Testis (tissue), 3 donors: ENCODE measurements around the gene C2CD4A. TPM values are rescaled to one million over a fixed set of nuclear protein-coding genes. Genes with fewer than 3 reads are reported as not detected.

Source experiments
- DNase-seq: peaks from one replicate; pipeline ENCODE4 v3.0.0-alpha.2; 2019
- H3K27ac ChIP-seq, 2 donors: fragments of 200-600 bp; sonication (generic); one replicate each; pipeline ENCODE4 v1.5.1; 2019
- H3K27me3 ChIP-seq: fragments of 200-600 bp; sonication (generic); one replicate; pipeline ENCODE4 v1.5.1; 2019
- H3K36me3 ChIP-seq: fragments of 200-600 bp; sonication (generic); one replicate; pipeline ENCODE4 v1.5.1; 2017; ENCODE audit warnings: low read depth; ENCODE audit errors: missing control alignments
- H3K4me1 ChIP-seq: fragments of 200-600 bp; sonication (generic); one replicate; pipeline ENCODE4 v1.5.1; 2019
- H3K4me3 ChIP-seq, 2 donors: fragments of 200-600 bp; sonication (generic); one replicate each; pipeline ENCODE4 v1.5.1; 2017 to 2019
- H3K9me3 ChIP-seq: fragments of 200-600 bp; sonication (generic); one replicate; pipeline ENCODE4 v1.5.1; 2017
- POLR2A ChIP-seq: fragments of 450-650 bp; IDR thresholded peaks from one replicate; pipeline ENCODE4 v1.6.1; 2017; ENCODE audit warnings: antibody characterized with exemption, mild to moderate bottlenecking, moderate library complexity
- WGBS, 2 donors: methylation state at CpG; one replicate each; pipeline ENCODE4 v1.1.5; 2018; 5-methylcytosine and 5-hydroxymethylcytosine counted together
- intact Hi-C: fragments of 100-400 bp; cut with DNase I; formaldehyde crosslinking; loops from one replicate; pipeline ENCODE4 v1.15.1; 2023; ENCODE audit warnings: low total_unique reads
- polyA plus RNA-seq: library from polyadenylated mRNA; stranded (reverse); fragments of 350-450 nt; fragmentation: Illumina TruSeq; extraction: RNeasy Lipid Tissue Mini Kit (QIAGEN cat#74804); gene quantifications from one replicate; pipeline ENCODE4 v1.2.3, GENCODE V29; 2014; ENCODE audit warnings: low read depth, low replicate concordance; ENCODE audit not compliant: insufficient read depth
- total RNA-seq, 2 donors: library from RNA; depleted of rRNA; stranded (reverse); fragments of >200 nt; gene quantifications; one replicate each; pipeline ENCODE4 v1.2.3, GENCODE V29; 2016
- TF ChIP-seq, protein P1 (sequence below), 3 experiments: fragments of 450-650 bp in 2 of 3; fragments of 200-600 bp in 1 of 3; sonication (generic) in 1 of 3; IDR thresholded peaks; one replicate each; pipeline ENCODE4 v1.5.1; 2016 to 2019; ENCODE audit warnings: antibody characterized with exemption in 3 of 3, mild to moderate bottlenecking in 2 of 3, moderate library complexity in 1 of 3

Gene C2CD4A
- total and polyA plus RNA-seq, 3 donors from 2014 or later: 0.08 to 0.39 (median 0.12) TPM

DNA sequence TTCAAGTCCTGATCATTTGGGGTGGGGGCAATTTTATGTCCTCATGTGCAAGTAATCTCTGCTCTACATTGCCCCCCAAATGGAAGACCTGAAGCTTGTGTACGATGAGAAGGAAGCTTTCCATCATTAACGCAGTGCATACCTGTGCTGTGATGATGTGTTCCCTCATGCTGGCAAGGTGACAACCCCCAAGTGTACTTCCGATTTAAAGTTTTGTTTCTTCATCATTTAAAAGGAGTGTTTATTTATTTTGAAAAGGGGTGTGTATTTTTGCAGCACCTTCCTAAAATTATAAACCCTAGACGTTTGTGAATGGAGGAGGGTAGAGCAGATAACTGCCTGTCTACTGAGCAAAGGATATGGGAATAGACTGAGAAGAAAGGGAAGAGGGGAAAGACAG is 45.3 kb downstream of the C2CD4A start:
- Histone ChIP-seq H3K27ac (no peak overlapping the region), H3K4me3 (no peak overlapping the region), H3K9me3 (no peaks in the 10 kb centered on the region), H3K36me3 (no peaks in the 10 kb centered on the region), H3K4me1 (no peaks in the 10 kb centered on the region), H3K27me3 (no peaks in the 10 kb centered on the region)
- TF ChIP-seq, protein P1, sequence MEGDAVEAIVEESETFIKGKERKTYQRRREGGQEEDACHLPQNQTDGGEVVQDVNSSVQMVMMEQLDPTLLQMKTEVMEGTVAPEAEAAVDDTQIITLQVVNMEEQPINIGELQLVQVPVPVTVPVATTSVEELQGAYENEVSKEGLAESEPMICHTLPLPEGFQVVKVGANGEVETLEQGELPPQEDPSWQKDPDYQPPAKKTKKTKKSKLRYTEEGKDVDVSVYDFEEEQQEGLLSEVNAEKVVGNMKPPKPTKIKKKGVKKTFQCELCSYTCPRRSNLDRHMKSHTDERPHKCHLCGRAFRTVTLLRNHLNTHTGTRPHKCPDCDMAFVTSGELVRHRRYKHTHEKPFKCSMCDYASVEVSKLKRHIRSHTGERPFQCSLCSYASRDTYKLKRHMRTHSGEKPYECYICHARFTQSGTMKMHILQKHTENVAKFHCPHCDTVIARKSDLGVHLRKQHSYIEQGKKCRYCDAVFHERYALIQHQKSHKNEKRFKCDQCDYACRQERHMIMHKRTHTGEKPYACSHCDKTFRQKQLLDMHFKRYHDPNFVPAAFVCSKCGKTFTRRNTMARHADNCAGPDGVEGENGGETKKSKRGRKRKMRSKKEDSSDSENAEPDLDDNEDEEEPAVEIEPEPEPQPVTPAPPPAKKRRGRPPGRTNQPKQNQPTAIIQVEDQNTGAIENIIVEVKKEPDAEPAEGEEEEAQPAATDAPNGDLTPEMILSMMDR (IDR thresholded peaks at IDR 0.05): no peak
- no peak for TF ChIP-seq POLR2A
- 67 to 84% methylated on average over 4 of the region's 4 CpGs for WGBS, 2 donors
- intact Hi-C loops: no loop called here
- no peak for DNase-seq

DNA sequence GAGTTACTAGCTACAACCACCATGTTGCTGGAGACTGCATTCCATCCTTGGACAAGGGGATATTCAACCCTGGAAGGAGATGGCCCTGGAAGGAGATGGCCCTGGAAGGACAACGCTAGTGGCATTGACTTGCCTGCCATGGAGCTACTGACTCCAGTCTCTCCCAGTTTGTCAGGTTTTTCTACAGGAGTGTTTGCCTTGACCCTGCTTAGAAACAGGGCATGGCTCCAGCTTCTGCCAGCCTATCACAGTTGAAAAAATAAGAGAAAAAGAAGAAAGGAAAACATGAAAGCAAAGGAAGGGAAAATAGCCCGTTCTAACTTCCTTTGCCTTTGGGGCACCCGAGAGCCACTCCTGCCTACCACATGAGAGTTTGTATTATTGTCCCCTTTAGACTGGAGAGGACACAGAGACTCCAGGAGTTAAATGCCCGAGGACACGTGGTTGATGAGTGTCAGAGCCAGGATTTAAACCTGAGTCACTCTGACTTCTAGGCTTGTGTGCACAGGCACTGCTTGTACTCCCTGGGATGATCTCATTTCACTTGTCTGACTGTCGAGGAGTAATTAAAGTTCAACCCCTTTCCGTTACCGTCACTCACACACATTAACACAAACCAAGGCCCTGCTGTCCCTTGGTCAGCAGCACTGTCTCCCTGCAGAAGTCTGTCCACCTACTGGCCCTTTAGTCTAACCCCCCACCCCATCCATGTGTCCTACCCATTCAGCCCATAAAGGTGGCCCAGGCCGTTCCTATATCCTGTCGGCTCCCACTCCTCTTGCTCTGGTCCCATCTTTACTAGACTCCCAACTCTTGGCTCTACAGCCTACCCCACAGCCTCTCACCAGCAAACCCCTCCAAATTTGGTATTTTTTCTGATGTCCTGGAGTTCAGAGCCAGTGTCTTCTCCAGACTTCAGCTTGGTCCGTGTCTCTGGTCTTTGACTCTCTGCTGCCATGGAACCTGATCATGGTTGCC is 46.1 kb downstream of the C2CD4A start:
- Histone ChIP-seq H3K4me1 (no peaks in the 10 kb centered on the region), H3K9me3 (no peaks in the 10 kb centered on the region), H3K4me3 (no peak overlapping the region), H3K27ac (no peak overlapping the region), H3K27me3 (no peaks in the 10 kb centered on the region), H3K36me3 (no peaks in the 10 kb centered on the region)
- intact Hi-C loops: no loop called here
- no peak for TF ChIP-seq POLR2A
- TF ChIP-seq, protein P1 (IDR thresholded peaks at IDR 0.05): no peak
- DNase-seq: no peak
- WGBS, 2 donors: 85 to 92% methylated on average over 11 of the region's 11 CpGs

DNA sequence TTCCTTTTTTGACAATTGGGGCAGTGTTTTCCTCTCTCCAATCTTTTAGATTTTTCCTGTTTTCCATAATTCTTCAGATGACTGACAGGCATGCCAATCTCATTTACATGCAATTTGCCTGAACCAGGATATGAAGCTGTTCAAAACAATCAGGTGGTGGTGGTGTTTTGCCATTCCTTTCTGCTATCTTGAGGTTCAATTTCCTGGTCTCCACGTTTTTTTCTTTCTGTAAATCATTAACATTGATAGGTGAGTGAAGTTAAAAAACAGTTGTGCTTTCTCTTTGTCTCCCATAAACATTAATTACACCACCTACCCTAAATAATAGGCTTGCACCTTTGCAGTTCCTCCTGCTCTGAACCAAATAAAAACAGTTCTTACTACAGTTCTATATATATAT is 49.1 kb downstream of the C2CD4A start:
- no peak overlapping the region for H3K27ac ChIP-seq
- 26 to 38% methylated on average over 1 of the region's 1 CpG for WGBS, 2 donors
- H3K9me3 ChIP-seq: no peaks in the 10 kb centered on the region
- no peak for TF ChIP-seq POLR2A
- TF ChIP-seq, protein P1 (IDR thresholded peaks at IDR 0.05): no peak
- intact Hi-C loops: no loop called here
- H3K4me1 ChIP-seq: no peaks in the 10 kb centered on the region
- H3K4me3 ChIP-seq: no peak overlapping the region
- H3K36me3 ChIP-seq: no peaks in the 10 kb centered on the region
- H3K27me3 ChIP-seq: no peaks in the 10 kb centered on the region
- DNase-seq: no peak

DNA sequence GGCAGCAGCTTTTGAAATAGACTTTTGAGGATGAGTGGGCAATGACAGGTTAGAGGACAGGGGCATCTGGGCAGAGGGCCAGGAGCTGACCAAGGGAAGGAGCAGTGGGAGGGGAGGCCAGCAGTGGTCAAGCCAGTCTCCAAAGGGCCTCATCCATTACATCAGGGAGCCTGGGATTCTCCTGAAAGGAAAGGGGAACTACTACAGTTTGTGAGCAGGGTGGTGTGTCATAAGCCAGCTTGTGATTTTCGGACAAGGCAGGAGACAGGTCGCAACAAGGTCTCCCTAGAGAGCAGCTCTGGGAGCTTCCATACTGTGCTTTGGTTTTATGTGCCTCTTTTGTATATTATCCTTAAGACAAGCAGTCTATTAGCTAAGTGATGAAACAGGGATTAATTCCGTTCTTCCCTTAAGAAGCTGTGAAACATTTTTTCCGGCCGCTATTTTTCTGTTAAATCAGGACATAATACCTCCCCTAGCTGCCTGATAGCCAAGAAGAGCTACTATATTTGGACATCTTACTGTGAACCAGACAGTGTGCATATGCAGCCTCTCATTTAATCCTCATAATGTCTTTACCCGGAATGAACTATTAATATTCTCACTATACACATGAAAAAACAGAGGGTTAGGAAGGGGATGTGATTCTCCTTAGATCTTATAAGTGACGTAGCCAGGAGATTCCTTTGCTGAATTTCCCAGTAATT is 51.9 kb downstream of the C2CD4A start:
- no peak for TF ChIP-seq POLR2A
- TF ChIP-seq, protein P1 (IDR thresholded peaks at IDR 0.05): no peak
- Histone ChIP-seq H3K4me1 (no peaks in the 10 kb centered on the region), H3K9me3 (no peaks in the 10 kb centered on the region), H3K27ac (no peak overlapping the region), H3K27me3 (no peaks in the 10 kb centered on the region), H3K4me3 (no peak overlapping the region), H3K36me3 (no peaks in the 10 kb centered on the region)
- WGBS, 2 donors: 89 to 91% methylated on average over 7 of the region's 7 CpGs
- DNase-seq: no peak
- intact Hi-C loops: no loop called here
